Neural cell (in vitro differentiated cells): ENCODE results near the gene CTAGE1. TPM values are rescaled to one million over a fixed set of nuclear protein-coding genes. Genes with fewer than 3 reads are reported as not detected.

ENCODE experiments used
- H2AFZ ChIP-seq: fragments of 200-600, 300-800 bp; sonication (generic), shearing (Covaris generic); 2 replicates; pipeline ENCODE4 v1.6.0; 2014; ENCODE audit warnings: low read depth, mild to moderate bottlenecking, antibody characterized with exemption, low read length, moderate library complexity
- H3F3A ChIP-seq: fragments of 200-600 bp; shearing (Covaris generic); 2 replicates; pipeline ENCODE4 v1.6.1; 2016; ENCODE audit warnings: mild to moderate bottlenecking, moderate library complexity, mixed read lengths, antibody characterized with exemption, low read length; ENCODE audit not compliant: insufficient read depth, poor library complexity, severe bottlenecking
- H3K27ac ChIP-seq: fragments of 200-600, 300-800 bp; sonication (generic), shearing (Covaris generic); 2 replicates; pipeline ENCODE4 v1.5.1; 2014; ENCODE audit warnings: mild to moderate bottlenecking, low read length, moderate library complexity
- H3K27me3 ChIP-seq: fragments of 300-800, 200-600 bp; sonication (generic), shearing (Covaris generic); 2 replicates; pipeline ENCODE4 v1.6.0; 2014; ENCODE audit warnings: mild to moderate bottlenecking, low read depth, low read length, moderate library complexity; ENCODE audit not compliant: insufficient read depth
- H3K36me3 ChIP-seq: fragments of 300-800, 200-600 bp; sonication (generic), shearing (Covaris generic); 2 replicates; pipeline ENCODE4 v1.5.1; 2014; ENCODE audit warnings: mild to moderate bottlenecking, antibody characterized with exemption, low read length, moderate library complexity; ENCODE audit not compliant: insufficient read depth
- H3K4me2 ChIP-seq: fragments of 300-800, 200-600 bp; sonication (generic), shearing (Covaris generic); 2 replicates; pipeline ENCODE4 v1.6.0; 2014; ENCODE audit warnings: mild to moderate bottlenecking, low read length
- H3K4me3 ChIP-seq: fragments of 300-800, 200-600 bp; sonication (generic), shearing (Covaris generic); 2 replicates; pipeline ENCODE4 v1.5.1; 2014; ENCODE audit warnings: mild to moderate bottlenecking, low read length, moderate library complexity
- H3K79me2 ChIP-seq: fragments of 200-600 bp; shearing (Covaris generic); replicated peaks from 2 replicates; pipeline ENCODE4 v1.6.0; 2014; ENCODE audit warnings: mild to moderate bottlenecking, low read length, moderate library complexity; ENCODE audit not compliant: insufficient read depth
- H3K9ac ChIP-seq: fragments of 300-800, 200-600 bp; sonication (generic), shearing (Covaris generic); 2 replicates; pipeline ENCODE4 v1.6.1; 2016; ENCODE audit warnings: mild to moderate bottlenecking, low read length, mixed read lengths
- H3K9me2 ChIP-seq: fragments of 200-600 bp; shearing (Covaris generic); 2 replicates; pipeline ENCODE4 v1.6.1; 2016; ENCODE audit warnings: mild to moderate bottlenecking, low read length, mixed read lengths; ENCODE audit not compliant: insufficient read depth
- H3K9me3 ChIP-seq: fragments of 200-600, 300-800 bp; sonication (generic), shearing (Covaris generic); 2 replicates; pipeline ENCODE4 v1.6.1; 2016; ENCODE audit warnings: mild to moderate bottlenecking, mixed run types, low read length, moderate library complexity, mixed read lengths
- H4K20me1 ChIP-seq: fragments of 200-600 bp; shearing (Covaris generic); 2 replicates; pipeline ENCODE4 v1.6.1; 2016; ENCODE audit warnings: mild to moderate bottlenecking, mixed run types; ENCODE audit not compliant: insufficient read depth
- CTCF ChIP-seq: fragments of 450-650 bp; IDR thresholded peaks from 2 replicates; pipeline ENCODE4 v1.5.1; 2014; ENCODE audit warnings: antibody characterized with exemption, mild to moderate bottlenecking, moderate library complexity; ENCODE audit not compliant: poor library complexity, severe bottlenecking
- EP300 ChIP-seq: fragments of 450-650 bp; conservative IDR thresholded peaks from 2 replicates; pipeline ENCODE4 v1.6.1; 2014; ENCODE audit warnings: antibody characterized with exemption, mild to moderate bottlenecking, moderate library complexity; ENCODE audit not compliant: poor library complexity, severe bottlenecking
- EZH2 ChIP-seq: fragments of 200-600, 300-800 bp; shearing (Covaris generic), sonication (generic); IDR thresholded peaks from 2 replicates; pipeline ENCODE4 v1.6.1; 2014; ENCODE audit warnings: antibody characterized with exemption, low read length, borderline replicate concordance, mild to moderate bottlenecking; ENCODE audit not compliant: insufficient read depth, poor library complexity, severe bottlenecking
- MXI1 ChIP-seq: fragments of 450-650 bp; conservative IDR thresholded peaks from 2 replicates; pipeline ENCODE4 v1.6.1; 2014; ENCODE audit warnings: antibody characterized with exemption, mild to moderate bottlenecking; ENCODE audit not compliant: poor library complexity, severe bottlenecking
- POLR2AphosphoS5 ChIP-seq: IDR thresholded peaks from 2 replicates; pipeline ENCODE4 v1.6.1; 2012
- RAD21 ChIP-seq: fragments of 450-650 bp; conservative IDR thresholded peaks from 2 replicates; pipeline ENCODE4 v1.6.1; 2014; ENCODE audit warnings: antibody characterized with exemption, mild to moderate bottlenecking, moderate library complexity
- REST ChIP-seq: IDR thresholded peaks from 2 replicates; pipeline ENCODE4 v1.6.1; 2012; ENCODE audit warnings: borderline replicate concordance
- SMC3 ChIP-seq: fragments of 450-650 bp; conservative IDR thresholded peaks from 2 replicates; pipeline ENCODE4 v1.6.1; 2014; ENCODE audit warnings: antibody characterized with exemption, mild to moderate bottlenecking, moderate library complexity; ENCODE audit not compliant: poor library complexity
- TAF1 ChIP-seq: IDR thresholded peaks from 2 replicates; pipeline ENCODE4 v1.6.1; 2012; ENCODE audit warnings: low read depth
- polyA plus RNA-seq: library from polyadenylated mRNA; depleted of rRNA; stranded (reverse); fragments of >200 nt; gene quantifications from 2 replicates; pipeline ENCODE4 v1.2.3, GENCODE V29; 2014

Gene CTAGE1
- polyA plus RNA-seq, 1 donor from 2014 or later: not detected

- Histone ChIP-seq H3K4me2 (no peak overlapping the region), H3F3A (no peaks in the 10 kb centered on the region), H3K27me3 (no peaks in the 10 kb centered on the region), H2AFZ (no peak overlapping the region), H4K20me1 (no peaks in the 10 kb centered on the region), H3K9ac (no peak overlapping the region), H3K9me3 (no peaks in the 10 kb centered on the region), H3K27ac (no peak overlapping the region), H3K79me2 (no peaks in the 10 kb centered on the region), H3K4me3 (no peak overlapping the region), H3K36me3 (no peaks in the 10 kb centered on the region), H3K9me2 (no peaks in the 10 kb centered on the region)
- TF ChIP-seq REST: no peak
- no peak for TF ChIP-seq EZH2
- TF ChIP-seq TAF1: no peak
- no peak for TF ChIP-seq POLR2AphosphoS5
- TF ChIP-seq MXI1: no peak
- TF ChIP-seq CTCF: no peak
- TF ChIP-seq EP300: no peak
- no peak for TF ChIP-seq RAD21
- no peak for TF ChIP-seq SMC3
Measured at GRCh38 chr18:22399949-22400348, 17.8 kb downstream of the CTAGE1 start.

- no peaks in the 10 kb centered on the region for H3K9me2 ChIP-seq
- no peak overlapping the region for H3K4me2 ChIP-seq
- H3F3A ChIP-seq: no peaks in the 10 kb centered on the region
- H2AFZ ChIP-seq: no peak overlapping the region
- no peaks in the 10 kb centered on the region for H3K36me3 ChIP-seq
- H4K20me1 ChIP-seq: no peaks in the 10 kb centered on the region
- H3K4me3 ChIP-seq: no peak overlapping the region
- H3K27ac ChIP-seq: no peak overlapping the region
- no peaks in the 10 kb centered on the region for H3K79me2 ChIP-seq
- no peaks in the 10 kb centered on the region for H3K27me3 ChIP-seq
- no peak overlapping the region for H3K9ac ChIP-seq
- no peaks in the 10 kb centered on the region for H3K9me3 ChIP-seq
- no peak for TF ChIP-seq EP300
- no peak for TF ChIP-seq POLR2AphosphoS5
- no peak for TF ChIP-seq SMC3
- TF ChIP-seq TAF1: no peak
- TF ChIP-seq RAD21: no peak
- no peak for TF ChIP-seq REST
- TF ChIP-seq CTCF: no peak
- TF ChIP-seq EZH2: no peak
- no peak for TF ChIP-seq MXI1
Measured at GRCh38 chr18:22398464-22398863, 19.3 kb downstream of the CTAGE1 start.
